Amniotic epithelial cell (primary cell): ENCODE data around the gene ANKRD10.

Experiments used
- DNase-seq: peaks from one replicate; pipeline ENCODE4 v3.0.0-alpha.2; 2010; ENCODE audit warnings: low read depth

Gene ANKRD10

DNA sequence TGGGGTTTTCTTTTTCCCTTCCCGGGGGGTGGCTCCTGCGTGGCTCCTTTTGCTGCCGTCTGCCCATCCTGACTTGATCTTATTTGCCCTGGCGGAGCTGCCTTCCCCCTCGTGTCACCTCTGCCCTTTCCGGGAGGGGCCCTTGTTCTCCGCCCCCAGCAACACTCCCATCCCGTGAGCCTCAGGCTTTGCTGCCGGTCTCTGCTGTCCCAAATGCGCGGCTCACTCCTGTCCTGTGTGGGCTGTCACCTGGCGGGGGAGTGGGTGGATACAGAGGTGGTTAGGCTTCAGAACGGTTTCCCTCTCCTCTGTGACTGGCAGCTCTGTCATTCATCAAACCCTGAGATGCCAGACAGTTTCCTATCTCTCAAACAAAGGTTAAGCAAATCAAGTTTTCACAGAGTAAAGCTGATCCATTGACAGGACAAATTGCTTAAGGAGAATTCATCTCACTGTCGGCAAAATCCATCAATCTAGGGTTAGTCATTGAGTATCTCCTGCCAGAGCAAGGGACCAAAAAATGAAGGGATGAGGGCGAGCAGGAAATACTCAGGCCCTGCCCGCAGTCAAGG is 84.0 kb downstream of the ANKRD10 start:
- no peak for DNase-seq

DNA sequence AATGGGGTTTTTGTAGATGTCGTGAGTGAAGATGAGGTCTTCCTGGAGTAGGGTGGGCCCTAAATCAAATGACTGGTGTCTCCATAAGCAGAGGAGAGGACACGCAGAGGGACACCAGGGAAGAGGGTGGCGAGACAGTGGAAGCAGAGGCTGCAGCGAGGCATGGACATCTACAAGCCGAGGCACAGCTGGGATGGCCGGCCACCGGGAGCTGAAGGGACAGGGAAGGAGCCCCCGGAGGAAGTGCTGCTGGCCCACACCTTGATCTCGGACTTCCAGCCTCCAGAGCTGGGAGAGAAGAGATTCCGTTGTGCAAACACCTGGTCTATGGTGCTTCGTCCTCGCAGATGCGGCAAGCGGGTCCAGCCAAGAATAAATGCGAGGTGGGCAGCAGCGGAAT is 84.5 kb downstream of the ANKRD10 start:
- no peak for DNase-seq

DNA sequence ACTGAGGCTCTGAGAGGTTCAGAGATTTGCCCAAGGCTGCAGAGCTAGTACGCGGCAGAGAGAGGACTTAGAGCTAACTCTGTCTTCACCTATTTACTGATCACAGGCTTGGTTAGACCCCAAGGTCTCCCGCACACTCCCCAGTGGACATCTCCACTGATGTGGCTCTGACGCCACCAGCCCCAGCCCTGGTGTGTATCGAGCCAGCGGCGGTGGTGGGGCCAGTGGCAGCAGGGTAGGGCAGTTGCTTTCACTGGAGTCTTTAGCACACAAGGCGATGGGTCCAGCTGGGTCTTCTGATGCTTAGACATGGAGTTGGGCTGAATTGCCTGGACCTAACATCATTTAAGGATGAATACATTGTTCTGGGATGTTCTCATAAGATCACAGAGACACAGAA is 85.4 kb downstream of the ANKRD10 start:
- no peak for DNase-seq

DNA sequence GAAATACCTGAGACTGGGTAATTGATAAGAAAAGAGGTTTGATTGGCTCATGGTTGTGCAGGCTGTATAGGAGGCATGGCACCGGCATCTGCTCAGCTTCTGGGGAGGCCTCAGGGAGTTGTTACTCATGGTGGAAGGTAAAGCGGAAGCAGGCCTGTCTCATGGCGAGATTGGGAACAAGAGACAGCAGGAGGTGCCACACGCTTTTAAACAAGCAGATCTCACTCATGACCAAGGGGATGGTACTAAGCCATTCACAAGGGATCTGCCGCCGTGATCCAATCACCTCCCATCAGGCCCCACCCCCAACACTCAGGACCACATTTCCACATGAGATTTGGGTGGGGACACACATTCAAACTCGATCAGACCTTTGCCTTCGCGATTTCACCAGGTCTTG is 86.2 kb downstream of the ANKRD10 start:
- peak; percentile 18 for DNase-seq
